ENCODE measurements around the gene MAGI2.
"Not testable (repeated sequence)": the region's sequence is repeated elsewhere in the genome, so short reads cannot be mapped to it uniquely, and the experiment has no call there.

Gene MAGI2

GRCh38 chr7:78565784-78566183, 887.7 kb downstream of the MAGI2 start:
- H3K27ac ChIP-seq = no peak overlapping the region

GRCh38 chr7:78563191-78563590, 890.3 kb downstream of the MAGI2 start:
- H3K27ac ChIP-seq = no peak overlapping the region

More at GRCh38 chr7:78565784-78566183, 887.7 kb downstream of the MAGI2 start:
- H3K4me3 ChIP-seq = no peak overlapping the region

GRCh38 chr7:78562191-78562590, 891.3 kb downstream of the MAGI2 start:
- Histone ChIP-seq H3K4me3 (no peak overlapping the region), H3K27ac (no peak overlapping the region)

More at GRCh38 chr7:78563191-78563590, 890.3 kb downstream of the MAGI2 start:
- no peak overlapping the region for H3K4me3 ChIP-seq

- no peak overlapping the region for H3K27ac ChIP-seq
- no peak overlapping the region for H3K4me3 ChIP-seq
Observed at GRCh38 chr7:78558566-78558965, 894.9 kb downstream of the MAGI2 start.

- H3K4me3 ChIP-seq = no peak overlapping the region
- H3K27ac ChIP-seq = no peak overlapping the region
Observed at GRCh38 chr7:78543976-78544375, 909.5 kb downstream of the MAGI2 start.

GRCh38 chr7:78542981-78543380, 910.5 kb downstream of the MAGI2 start:
- Histone ChIP-seq H3K4me3 (no peak overlapping the region), H3K27ac (no peak overlapping the region)

- Histone ChIP-seq H3K4me3 (no peak overlapping the region), H3K27ac (no peak overlapping the region)
Observed at GRCh38 chr7:78542541-78542940, 910.9 kb downstream of the MAGI2 start.

GRCh38 chr7:78539825-78540224, 913.6 kb downstream of the MAGI2 start:
- Histone ChIP-seq H3K27ac (no peak overlapping the region), H3K4me3 (no peak overlapping the region)

- Histone ChIP-seq H3K27ac (no peak overlapping the region), H3K4me3 (no peak overlapping the region)
Observed at GRCh38 chr7:78535655-78536054, 917.8 kb downstream of the MAGI2 start.

- H3K27ac ChIP-seq = no peak overlapping the region
- no peak overlapping the region for H3K4me3 ChIP-seq
Observed at GRCh38 chr7:78530351-78530750, 923.1 kb downstream of the MAGI2 start.

GRCh38 chr7:78529392-78529791, 924.1 kb downstream of the MAGI2 start:
- Histone ChIP-seq H3K4me3 (no peak overlapping the region), H3K27ac (no peak overlapping the region)

GRCh38 chr7:78528964-78529363, 924.5 kb downstream of the MAGI2 start:
- Histone ChIP-seq H3K27ac (no peak overlapping the region), H3K4me3 (no peak overlapping the region)

- no peak overlapping the region for H3K27ac ChIP-seq
- no peak overlapping the region for H3K4me3 ChIP-seq
Observed at GRCh38 chr7:78523930-78524329, 929.5 kb downstream of the MAGI2 start.

- no peak overlapping the region for H3K4me3 ChIP-seq
- H3K27ac ChIP-seq = no peak overlapping the region
Observed at GRCh38 chr7:78521961-78522360, 931.5 kb downstream of the MAGI2 start.

- Histone ChIP-seq H3K4me3 (no peak overlapping the region), H3K27ac (no peak overlapping the region)
Observed at GRCh38 chr7:78516450-78516849, 937.0 kb downstream of the MAGI2 start.

- Histone ChIP-seq H3K4me3 (no peak overlapping the region), H3K27ac (no peak overlapping the region)
Observed at GRCh38 chr7:78514634-78515033, 938.8 kb downstream of the MAGI2 start.

- no peak overlapping the region for H3K4me3 ChIP-seq
- H3K27ac ChIP-seq = no peak overlapping the region
Observed at GRCh38 chr7:78510580-78511188, 942.8 kb downstream of the MAGI2 start.

GRCh38 chr7:78503301-78503700, 950.2 kb downstream of the MAGI2 start:
- H3K27ac ChIP-seq, H3K4me3 ChIP-seq: not testable (repeated sequence)

GRCh38 chr7:78501064-78501463, 952.4 kb downstream of the MAGI2 start:
- no peak overlapping the region for H3K27ac ChIP-seq
- no peak overlapping the region for H3K4me3 ChIP-seq

GRCh38 chr7:78499971-78500370, 953.5 kb downstream of the MAGI2 start:
- no peak overlapping the region for H3K4me3 ChIP-seq
- H3K27ac ChIP-seq = no peak overlapping the region

GRCh38 chr7:78499283-78499682, 954.2 kb downstream of the MAGI2 start:
- Histone ChIP-seq H3K4me3 (no peak overlapping the region), H3K27ac (no peak overlapping the region)

GRCh38 chr7:78497728-78498427, 955.6 kb downstream of the MAGI2 start:
- Histone ChIP-seq H3K27ac (no peak overlapping the region), H3K4me3 (no peak overlapping the region)
